Retinal pigment epithelial cell (primary cell): ENCODE data around the gene TINAGL1.

ENCODE experiments used
- DNase-seq: peaks from one replicate; pipeline ENCODE4 v3.0.0-alpha.2; 2010; ENCODE audit warnings: low read depth
- H3K4me3 ChIP-seq: 2 replicates; pipeline ENCODE4 v1.5.1; 2011; ENCODE audit warnings: mild to moderate bottlenecking, low read length, control low read depth, moderate library complexity
- CTCF ChIP-seq: conservative IDR thresholded peaks from 2 replicates; pipeline ENCODE4 v1.5.1; 2011; ENCODE audit warnings: low read depth, low read length, control low read depth, inconsistent platforms

TINAGL1 gene

GRCh38 chr1:31573261-31573660, 3.1 kb upstream of the TINAGL1 start:
- no peak for DNase-seq
- TF ChIP-seq CTCF, result no peak
- H3K4me3 ChIP-seq, result no peak overlapping the region

- DNase-seq, result no peak
- TF ChIP-seq CTCF, result no peak
- H3K4me3 ChIP-seq, result no peak overlapping the region
Observed at GRCh38 chr1:31574749-31575368, 1.5 kb upstream of the TINAGL1 start.

- no peak for TF ChIP-seq CTCF
- no peak overlapping the region for H3K4me3 ChIP-seq
- DNase-seq, result no peak
Observed at GRCh38 chr1:31575369-31576140, 760 bp upstream of the TINAGL1 start.

- H3K4me3 ChIP-seq, result peak overlapping the region; percentile 42
- DNase-seq, result no peak
- no peak for TF ChIP-seq CTCF
Observed at GRCh38 chr1:31576743-31577455, 584 bp downstream of the TINAGL1 start.

GRCh38 chr1:31577515-31578192, 1.3 kb downstream of the TINAGL1 start:
- no peak for DNase-seq
- H3K4me3 ChIP-seq, result no peak overlapping the region

GRCh38 chr1:31579374-31579773, 3.1 kb downstream of the TINAGL1 start:
- no peak overlapping the region for H3K4me3 ChIP-seq
- no peak for TF ChIP-seq CTCF
- DNase-seq, result no peak

More at GRCh38 chr1:31577515-31578192, 1.3 kb downstream of the TINAGL1 start:
- TF ChIP-seq CTCF, result no peak
